GM18858 (cell line): Measurements from ENCODE around the gene HBA1.
"Not testable (repeated sequence)": the region's sequence is repeated elsewhere in the genome, so short reads cannot be mapped to it uniquely, and the experiment has no call there.

ENCODE experiments used
- ATAC-seq: cut with Tn5 transposase; IDR thresholded peaks from one replicate; pipeline ENCODE4 v1.9.1; 2021; ENCODE audit not compliant: unreplicated experiment

Gene HBA1

GRCh38 chr16:176477-177382 lies at the start of gene HBA1:
HBA1 (plus strand) TSS chr16:176680; CDS start chr16:176717, 37 bp downstream.
- not testable (repeated sequence) for ATAC-seq

GRCh38 chr16:129075-129474 lies 47.4 kb upstream of the HBA1 start:
- ATAC-seq = no peak

- no peak for ATAC-seq
Observed at GRCh38 chr16:130533-131173, 45.8 kb upstream of the HBA1 start.

- no peak for ATAC-seq
Observed at GRCh38 chr16:132120-132519, 44.4 kb upstream of the HBA1 start.

GRCh38 chr16:133716-134115 lies 42.8 kb upstream of the HBA1 start:
- ATAC-seq = no peak

GRCh38 chr16:138049-138417 lies 38.4 kb upstream of the HBA1 start:
- ATAC-seq = no peak

- no peak for ATAC-seq
Observed at GRCh38 chr16:140175-140857, 36.2 kb upstream of the HBA1 start.

GRCh38 chr16:142405-142967 lies 34.0 kb upstream of the HBA1 start:
- no peak for ATAC-seq

- ATAC-seq = no peak
Observed at GRCh38 chr16:143047-143446, 33.4 kb upstream of the HBA1 start.

- no peak for ATAC-seq
Observed at GRCh38 chr16:143456-143855, 33.0 kb upstream of the HBA1 start.

GRCh38 chr16:144797-145252 lies 31.7 kb upstream of the HBA1 start:
- no peak for ATAC-seq

- ATAC-seq = no peak
Observed at GRCh38 chr16:146646-147045, 29.8 kb upstream of the HBA1 start.

- no peak for ATAC-seq
Observed at GRCh38 chr16:149024-149660, 27.3 kb upstream of the HBA1 start.

GRCh38 chr16:152141-153128 lies 24.0 kb upstream of the HBA1 start, which contains the start of gene HBZ:
HBZ (plus strand) TSS chr16:152644; CDS start chr16:152910, 266 bp downstream.
- ATAC-seq = no peak

- not testable (repeated sequence) for ATAC-seq
Observed at GRCh38 chr16:153129-153521, 23.4 kb upstream of the HBA1 start.

- ATAC-seq = not testable (repeated sequence)
Observed at GRCh38 chr16:153550-154216, 22.8 kb upstream of the HBA1 start.

- no peak for ATAC-seq
Observed at GRCh38 chr16:154217-155030, 22.1 kb upstream of the HBA1 start.

GRCh38 chr16:155031-155398 lies 21.5 kb upstream of the HBA1 start:
- ATAC-seq = no peak
